Thoracic aorta (tissue), 2 donors: ENCODE measurements around the gene TCIRG1. TPM values are rescaled to one million over a fixed set of nuclear protein-coding genes. Genes with fewer than 3 reads are reported as not detected.
A peak's percentile ranks its signal among the peaks of the same experiment; 100 is the strongest.

Source experiments
- ATAC-seq: fragments of 150-250 bp; one replicate; pipeline ENCODE4 v1.8.0; 2017; ENCODE audit warnings: low read depth; ENCODE audit not compliant: insufficient number of reproducible peaks, low FRiP score
- DNase-seq: peaks from one replicate; pipeline ENCODE4 v3.0.0-alpha.2; 2020; ENCODE audit warnings: low spot score
- H3K27ac ChIP-seq, 2 donors: fragments of 200-600 bp; sonication (generic); 1 replicate in 1 of 2; 2 replicates in 1 of 2; pipeline ENCODE4 v1.5.1; 2016; ENCODE audit warnings: mild to moderate bottlenecking in 2 of 2, moderate library complexity in 2 of 2
- H3K27me3 ChIP-seq: fragments of 200-600 bp; sonication (generic); replicated peaks from 2 replicates; pipeline ENCODE4 v1.6.0; 2016; ENCODE audit warnings: mild to moderate bottlenecking; ENCODE audit not compliant: insufficient read depth
- H3K36me3 ChIP-seq: fragments of 200-600 bp; sonication (generic); one replicate; pipeline ENCODE4 v1.5.1; 2016
- H3K4me1 ChIP-seq, 2 donors: fragments of 200-600 bp; sonication (generic); 1 replicate in 1 of 2; 2 replicates in 1 of 2; pipeline versions ENCODE4 v1.5.1 to v1.6.0; 2016; ENCODE audit warnings: low read depth in 2 of 2, mild to moderate bottlenecking in 1 of 2; ENCODE audit not compliant: control insufficient read depth in 1 of 2
- H3K4me3 ChIP-seq: fragments of 200-600 bp; sonication (generic); 2 replicates; pipeline ENCODE4 v1.5.1; 2016; ENCODE audit warnings: mild to moderate bottlenecking
- H3K9me3 ChIP-seq: fragments of 200-600 bp; sonication (generic); 2 replicates; pipeline ENCODE4 v1.5.1; 2016
- total RNA-seq, 2 donors: library from RNA; depleted of rRNA; stranded (reverse); fragments of >200 nt; gene quantifications; one replicate each; pipeline versions ENCODE4 v1.1.0 to v1.2.3, GENCODE V29; 2016
- TF ChIP-seq, protein P1 (sequence below): fragments of 200-600 bp; sonication (generic); IDR thresholded peaks from one replicate; pipeline ENCODE4 v1.5.1; 2019; ENCODE audit warnings: antibody characterized with exemption

Gene TCIRG1
- total RNA-seq, 2 donors from 2014 or later = 167 to 281 TPM

GRCh38 chr11:67999704-68000103, 39.1 kb upstream of the TCIRG1 start:
- no peak overlapping the region for H3K4me3 ChIP-seq
- no peak overlapping the region for H3K27ac ChIP-seq
- no peaks in the 10 kb centered on the region for H3K27me3 ChIP-seq
- no peaks in the 10 kb centered on the region for H3K36me3 ChIP-seq
- no peak for DNase-seq
- TF ChIP-seq, protein P1, sequence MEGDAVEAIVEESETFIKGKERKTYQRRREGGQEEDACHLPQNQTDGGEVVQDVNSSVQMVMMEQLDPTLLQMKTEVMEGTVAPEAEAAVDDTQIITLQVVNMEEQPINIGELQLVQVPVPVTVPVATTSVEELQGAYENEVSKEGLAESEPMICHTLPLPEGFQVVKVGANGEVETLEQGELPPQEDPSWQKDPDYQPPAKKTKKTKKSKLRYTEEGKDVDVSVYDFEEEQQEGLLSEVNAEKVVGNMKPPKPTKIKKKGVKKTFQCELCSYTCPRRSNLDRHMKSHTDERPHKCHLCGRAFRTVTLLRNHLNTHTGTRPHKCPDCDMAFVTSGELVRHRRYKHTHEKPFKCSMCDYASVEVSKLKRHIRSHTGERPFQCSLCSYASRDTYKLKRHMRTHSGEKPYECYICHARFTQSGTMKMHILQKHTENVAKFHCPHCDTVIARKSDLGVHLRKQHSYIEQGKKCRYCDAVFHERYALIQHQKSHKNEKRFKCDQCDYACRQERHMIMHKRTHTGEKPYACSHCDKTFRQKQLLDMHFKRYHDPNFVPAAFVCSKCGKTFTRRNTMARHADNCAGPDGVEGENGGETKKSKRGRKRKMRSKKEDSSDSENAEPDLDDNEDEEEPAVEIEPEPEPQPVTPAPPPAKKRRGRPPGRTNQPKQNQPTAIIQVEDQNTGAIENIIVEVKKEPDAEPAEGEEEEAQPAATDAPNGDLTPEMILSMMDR = no peak
- H3K4me1 ChIP-seq = peaks cover 0 to 7% of the 10 kb centered on the region in 2 donors
- no peaks in the 10 kb centered on the region for H3K9me3 ChIP-seq
- no peak for ATAC-seq

DNA sequence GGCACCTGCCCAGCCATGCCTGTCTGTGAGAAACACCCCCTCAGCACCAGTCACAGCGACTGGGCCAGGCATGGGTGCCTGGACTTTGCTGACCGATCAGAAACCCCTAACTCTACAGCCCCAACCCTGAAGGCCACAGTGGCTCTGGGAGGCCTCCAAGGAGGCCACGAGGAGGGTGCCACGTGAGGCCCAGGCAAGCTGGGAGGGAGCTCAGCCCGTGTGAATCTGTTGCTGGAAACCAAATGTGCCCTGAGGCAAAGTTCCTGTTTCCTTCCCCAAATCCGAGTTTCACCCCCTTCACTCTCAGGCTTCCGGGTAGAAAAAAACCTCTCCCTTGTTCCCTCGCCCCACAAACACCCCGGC, 36.3 kb upstream of the TCIRG1 start:
- no peaks in the 10 kb centered on the region for H3K9me3 ChIP-seq
- DNase-seq (no peak), ATAC-seq (no peak)
- peaks cover 0 to 7% of the 10 kb centered on the region in 2 donors for H3K4me1 ChIP-seq
- TF ChIP-seq, protein P1 = no peak
- no peaks in the 10 kb centered on the region for H3K27me3 ChIP-seq
- H3K36me3 ChIP-seq = no peaks in the 10 kb centered on the region
- peak overlapping the region; percentile 90 for H3K4me3 ChIP-seq
- no peak overlapping the region for H3K27ac ChIP-seq

DNA sequence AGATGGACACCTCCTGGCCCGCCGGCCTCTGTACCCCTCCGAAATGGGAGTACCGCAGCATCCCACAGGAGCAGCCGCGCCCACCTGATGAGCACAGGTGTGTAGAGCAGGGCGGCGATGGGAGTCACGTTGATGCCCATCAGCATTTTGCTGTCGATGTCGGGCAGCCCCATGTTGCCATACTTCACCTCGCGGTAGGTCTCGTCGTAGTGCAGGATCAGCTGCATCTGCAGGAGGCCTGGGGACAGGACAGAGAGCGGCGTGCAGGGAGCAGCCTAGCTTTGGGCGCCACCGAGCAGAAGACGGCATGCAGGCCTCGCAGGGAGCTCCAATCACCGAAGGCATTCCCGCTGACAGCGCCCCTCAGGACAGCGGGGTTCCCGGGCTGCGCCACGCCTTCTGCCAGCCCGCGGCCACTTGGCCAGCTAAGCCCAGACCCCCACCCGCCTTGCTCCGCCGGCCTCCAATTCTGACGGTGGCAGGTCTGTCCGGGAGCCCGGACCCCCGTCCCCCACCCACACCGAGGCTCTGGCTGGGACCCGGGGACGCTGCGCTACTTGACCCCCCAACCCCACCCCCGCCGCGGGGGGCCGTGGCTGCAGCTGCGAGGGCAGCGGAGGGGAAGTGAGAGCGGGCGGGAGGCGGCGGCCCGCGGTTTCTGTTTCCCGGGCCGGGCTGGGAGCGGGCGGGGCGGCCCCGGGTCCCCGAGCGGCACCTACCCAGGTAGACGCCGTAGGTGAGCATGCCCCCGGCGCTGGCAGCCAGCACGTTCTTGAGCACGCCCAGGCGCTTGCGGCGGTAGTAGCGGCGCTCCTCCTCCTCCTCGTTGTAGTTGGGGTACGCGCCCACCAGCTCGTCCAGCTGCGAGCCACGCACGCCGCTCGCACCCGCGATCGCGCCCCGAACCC, 35.6 kb upstream of the TCIRG1 start:
- H3K27me3 ChIP-seq = no peaks in the 10 kb centered on the region
- peak overlapping the region in 1 of 2 donors; percentile 44 for H3K27ac ChIP-seq
- DNase-seq (no peak), ATAC-seq (no peak)
- no peaks in the 10 kb centered on the region for H3K9me3 ChIP-seq
- TF ChIP-seq, protein P1 = no peak
- peaks cover 0 to 7% of the 10 kb centered on the region in 2 donors for H3K4me1 ChIP-seq
- peak overlapping the region; percentile 90 for H3K4me3 ChIP-seq
- H3K36me3 ChIP-seq = no peaks in the 10 kb centered on the region

- no peaks in the 10 kb centered on the region for H3K27me3 ChIP-seq
- peak; percentile 69 for DNase-seq
- H3K9me3 ChIP-seq = no peaks in the 10 kb centered on the region
- peak within 1 kb of the TSS; percentile 90 for H3K4me3 ChIP-seq
- TF ChIP-seq, protein P1 = no peak
- peak within 1 kb of the TSS in 1 of 2 donors; percentile 44 for H3K27ac ChIP-seq
- peak; percentile 76 for ATAC-seq
- peaks cover 0 to 7% of the 10 kb centered on the region in 2 donors for H3K4me1 ChIP-seq
- H3K36me3 ChIP-seq = no peaks in the 10 kb centered on the region
Measured at GRCh38 chr11:68003846-68004550, 34.8 kb upstream of the TCIRG1 start, which contains the start of gene UNC93B1. Gene UNC93B1, minus strand, starts transcription at chr11:68004097. Its CDS starts 54 bp downstream, at chr11:68004043.
